HG03196 (cell line): Measurements from ENCODE around the gene HJURP.

Experiments used
- ATAC-seq: cut with Tn5 transposase; IDR thresholded peaks from one replicate; pipeline ENCODE4 v1.9.1; 2021; ENCODE audit not compliant: unreplicated experiment

HJURP gene

DNA sequence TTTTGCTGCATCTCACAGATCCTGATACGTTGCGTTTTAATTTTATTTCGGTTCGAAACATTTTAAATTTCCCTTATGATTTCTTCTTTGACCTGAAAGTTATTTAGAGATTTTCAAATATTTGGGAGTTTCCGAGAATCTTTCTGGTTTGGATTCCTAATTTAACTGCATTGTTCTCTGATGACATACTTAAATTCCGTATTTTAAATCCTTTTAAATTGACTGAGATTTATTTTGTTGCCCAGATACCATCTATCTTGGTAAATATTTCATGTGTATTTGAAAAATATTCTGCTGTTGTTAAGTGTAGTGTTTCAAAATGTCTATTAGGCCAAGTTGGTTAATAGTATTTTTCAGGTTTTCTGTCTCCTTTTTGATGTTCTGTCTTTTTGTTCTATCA is 38.5 kb downstream of the HJURP start:
- ATAC-seq = no peak

DNA sequence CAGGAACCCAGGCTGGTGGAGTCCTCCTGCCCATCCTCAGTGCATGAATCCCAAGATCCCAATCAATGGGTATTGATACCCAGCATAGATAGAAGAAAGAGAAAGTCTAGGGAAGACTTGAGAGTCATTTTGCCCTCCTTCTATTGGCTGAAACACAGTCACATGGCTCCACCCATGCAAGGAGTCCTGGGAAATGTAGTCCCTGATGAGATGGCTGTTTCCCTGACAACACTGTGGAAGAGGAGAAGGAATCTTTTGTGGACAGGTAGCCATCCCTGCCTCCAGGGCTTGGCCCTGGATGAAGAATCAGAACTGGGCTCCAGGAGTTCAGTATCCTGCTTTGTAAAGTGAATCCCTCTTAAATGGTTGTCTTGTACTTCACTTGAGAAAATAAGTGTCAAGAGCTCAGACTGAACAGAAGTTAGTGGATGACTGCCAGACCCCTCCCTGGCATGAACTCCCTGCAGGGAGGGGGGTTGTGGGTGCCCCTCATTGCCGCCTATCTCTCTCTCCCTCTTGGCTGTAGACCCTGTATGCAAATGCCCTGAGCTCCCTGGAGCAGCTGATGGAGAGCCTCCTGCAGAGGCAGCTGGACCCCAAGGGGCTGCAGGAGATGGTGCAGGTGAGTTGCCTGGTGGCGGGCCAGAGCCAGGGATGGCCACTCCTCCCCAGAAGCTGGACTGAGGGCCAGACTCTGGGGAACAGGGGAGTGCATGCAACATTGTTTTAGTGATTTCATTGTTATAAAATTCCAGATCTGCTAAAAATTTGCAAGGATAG is 40.1 kb downstream of the HJURP start:
- no peak for ATAC-seq

DNA sequence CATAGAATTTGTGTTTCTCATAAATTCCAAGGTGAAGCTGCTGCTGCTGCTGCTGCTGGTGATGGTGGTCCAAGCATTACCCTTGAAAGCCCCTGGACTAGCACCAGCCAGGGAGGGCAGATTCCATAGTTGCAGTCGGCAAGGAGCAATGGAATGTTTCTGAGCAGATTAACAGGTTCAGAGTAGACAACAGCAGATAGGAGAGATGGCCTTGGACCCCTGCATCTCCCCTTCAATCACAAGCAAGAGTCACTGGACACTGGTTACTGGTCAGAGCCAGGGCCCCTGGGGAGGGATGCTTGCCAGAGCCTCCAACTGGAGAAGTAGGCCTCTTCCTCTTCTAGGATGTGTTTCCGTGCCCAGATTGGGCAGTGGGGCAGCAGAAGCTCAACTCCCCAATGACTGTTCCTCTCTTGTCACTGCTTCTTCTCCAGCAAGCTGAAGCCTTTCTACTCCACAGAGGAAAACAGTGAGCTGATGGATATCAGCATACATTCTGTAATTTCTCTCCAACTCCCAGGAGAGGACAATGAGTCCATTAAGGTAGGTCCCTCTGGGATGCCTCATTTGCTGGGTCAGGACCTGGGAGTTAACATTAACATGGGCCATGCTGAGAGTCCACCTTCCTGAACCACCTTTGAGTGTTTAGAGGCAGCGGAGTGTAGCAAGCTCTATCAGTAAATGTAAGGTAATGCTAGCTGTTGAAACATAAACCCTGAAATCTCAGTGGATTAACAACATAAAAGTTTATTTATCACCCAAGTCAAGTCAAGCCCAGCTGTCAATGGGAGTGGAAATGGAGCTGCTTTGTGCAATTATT is 40.9 kb downstream of the HJURP start:
- ATAC-seq = no peak

DNA sequence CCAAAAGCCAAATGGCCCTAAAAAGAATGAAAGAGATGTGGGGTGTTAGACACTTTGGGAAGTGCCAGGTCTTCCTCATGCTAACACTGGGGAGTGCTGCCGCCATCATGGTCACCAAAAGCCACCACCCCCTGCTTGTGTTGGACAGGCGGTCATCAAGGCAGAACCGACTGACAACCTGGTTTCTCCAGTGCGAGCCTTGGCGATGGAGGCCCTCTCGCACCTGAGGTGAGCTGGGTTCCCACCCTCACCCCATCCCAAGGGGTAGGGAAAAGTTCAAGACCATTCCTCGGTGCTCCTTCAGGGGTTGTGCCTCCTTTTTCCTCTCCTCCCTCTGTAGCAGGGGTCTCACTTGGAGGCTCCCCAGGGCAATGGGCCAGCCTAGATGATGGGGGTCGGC is 42.6 kb downstream of the HJURP start:
- no peak for ATAC-seq

DNA sequence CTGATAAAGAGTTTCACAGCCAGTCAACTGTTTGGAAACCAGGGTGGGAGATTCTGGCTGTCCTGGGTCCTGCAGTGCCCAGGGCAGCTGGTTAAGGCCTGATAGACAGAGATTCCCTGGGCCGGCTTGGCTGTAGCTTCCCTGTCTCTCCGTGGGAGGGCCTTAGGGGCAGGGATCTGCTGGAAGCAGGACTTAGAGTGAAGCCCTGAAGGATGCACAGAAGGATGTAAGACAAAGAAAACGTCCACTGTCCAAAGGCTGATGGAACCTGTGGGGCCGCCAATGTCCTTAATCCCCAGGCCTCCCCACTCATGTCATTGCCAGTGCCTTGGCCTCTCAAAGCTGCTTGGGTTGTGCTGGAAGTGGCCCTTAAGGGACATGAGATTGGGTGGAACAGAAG is 43.2 kb downstream of the HJURP start:
- no peak for ATAC-seq

DNA sequence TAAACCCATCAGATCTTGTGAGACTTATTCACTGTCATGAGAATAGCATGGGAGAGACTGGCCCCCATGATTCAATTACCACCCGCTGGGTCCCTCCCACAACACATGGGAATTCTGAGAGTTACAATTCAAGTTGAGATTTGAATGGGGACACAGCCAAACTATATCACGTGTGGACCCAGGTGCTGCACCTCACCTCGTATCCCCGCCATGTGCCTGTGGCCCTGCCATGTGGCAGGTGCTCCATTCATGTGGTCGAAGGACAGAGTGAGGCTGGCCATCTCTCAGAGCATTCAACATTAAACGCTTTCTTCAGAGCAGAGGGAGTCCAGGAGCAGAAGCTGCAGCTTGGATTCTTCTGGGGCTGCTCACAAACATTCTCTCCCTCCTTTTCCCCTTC is 44.0 kb downstream of the HJURP start:
- ATAC-seq = no peak

DNA sequence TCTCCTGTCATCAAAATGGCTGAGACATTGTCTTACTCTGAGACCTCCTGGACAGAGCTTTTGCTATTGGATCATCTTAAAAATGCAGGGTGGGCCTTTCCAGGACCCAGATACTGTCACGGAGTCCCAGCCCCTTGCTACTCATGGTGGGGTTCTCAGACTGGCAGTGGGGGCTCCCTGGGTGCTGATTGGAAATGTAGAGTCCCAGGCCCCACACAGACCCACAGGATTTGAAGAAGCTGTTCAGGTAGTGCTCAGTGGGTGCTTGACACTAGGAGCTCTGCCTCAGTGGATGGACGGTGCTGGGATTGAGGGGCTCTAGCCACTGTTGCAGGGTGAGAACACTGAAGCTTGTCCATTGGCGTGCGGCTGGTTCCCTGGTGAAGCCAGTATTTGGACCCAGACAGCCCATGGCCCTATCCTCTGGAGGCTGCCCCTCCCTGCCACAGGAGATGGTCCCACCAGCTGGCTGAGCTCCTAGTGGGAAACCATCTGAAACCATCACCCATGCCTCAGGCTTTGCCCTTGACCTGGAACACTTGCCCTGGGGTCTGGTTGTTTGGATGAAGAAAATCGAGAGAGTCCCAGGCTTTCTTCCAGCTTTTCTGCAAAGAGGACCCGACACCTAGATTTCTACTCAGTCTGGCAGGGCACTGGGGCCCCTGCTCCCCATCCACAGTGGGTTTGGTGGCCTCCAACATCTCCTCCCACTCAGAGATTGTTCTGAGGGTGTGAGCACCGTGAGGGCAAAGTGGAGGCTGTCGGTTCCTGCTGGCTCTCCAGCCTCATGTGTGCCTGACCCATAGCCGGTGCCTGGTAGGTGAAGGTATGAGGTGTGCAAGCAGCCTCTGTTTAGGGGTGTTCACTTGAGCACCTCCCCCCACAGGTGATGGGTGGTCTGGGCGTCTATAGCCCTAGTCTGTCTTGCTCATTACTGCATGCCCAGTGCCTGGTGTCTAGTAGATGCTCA is 46.1 kb downstream of the HJURP start:
- ATAC-seq = no peak

DNA sequence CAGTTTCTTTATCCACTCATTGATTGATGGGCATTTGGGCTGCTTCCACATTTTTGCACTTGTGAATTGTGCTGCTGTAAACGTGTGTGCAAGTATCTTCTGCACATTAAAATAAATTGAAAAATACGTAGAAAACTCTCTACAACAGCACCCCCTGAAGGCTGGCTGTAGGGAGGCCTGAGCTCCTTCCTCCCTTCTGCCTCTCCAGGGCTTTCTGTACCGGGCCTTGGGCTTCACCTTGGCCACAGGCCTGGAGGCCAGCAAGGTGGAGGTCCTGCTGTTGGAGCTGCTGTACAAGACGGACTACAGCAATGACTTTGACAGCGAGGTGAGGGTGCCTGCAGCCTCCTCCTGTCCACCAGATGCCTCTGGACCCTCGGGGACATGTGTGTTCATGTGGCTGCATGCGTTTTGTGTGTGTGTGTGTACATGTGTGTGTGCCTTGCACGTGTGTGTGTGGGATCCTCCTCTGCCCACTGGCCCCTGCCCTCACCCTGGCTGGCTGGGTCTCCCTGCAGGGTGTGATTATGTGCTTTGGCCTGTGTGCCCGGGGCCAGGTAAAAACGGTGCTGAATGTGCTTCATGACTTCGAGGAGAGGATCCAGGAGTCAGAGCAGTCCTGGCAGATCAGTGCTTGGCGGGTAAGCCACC is 47.0 kb downstream of the HJURP start:
- ATAC-seq = no peak

DNA sequence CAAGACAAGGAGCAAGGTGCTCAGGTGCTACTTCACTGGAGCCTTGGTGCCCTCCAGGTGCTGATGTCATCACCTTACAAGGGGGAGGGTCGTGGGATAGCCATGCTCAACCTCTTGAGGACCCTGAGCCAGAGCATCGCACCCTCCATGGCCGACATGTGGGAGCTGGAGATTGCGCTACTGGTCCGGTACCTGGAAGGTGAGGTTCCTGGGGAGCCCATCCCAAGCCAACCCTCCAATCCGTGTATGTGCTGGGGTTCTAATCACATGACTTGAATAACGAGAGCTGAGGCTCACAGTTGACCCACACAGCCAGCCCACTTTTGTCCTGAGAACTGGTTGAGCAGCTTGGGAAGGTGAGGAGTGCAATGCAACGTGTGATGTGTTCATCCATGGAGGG is 50.3 kb downstream of the HJURP start:
- ATAC-seq = no peak

DNA sequence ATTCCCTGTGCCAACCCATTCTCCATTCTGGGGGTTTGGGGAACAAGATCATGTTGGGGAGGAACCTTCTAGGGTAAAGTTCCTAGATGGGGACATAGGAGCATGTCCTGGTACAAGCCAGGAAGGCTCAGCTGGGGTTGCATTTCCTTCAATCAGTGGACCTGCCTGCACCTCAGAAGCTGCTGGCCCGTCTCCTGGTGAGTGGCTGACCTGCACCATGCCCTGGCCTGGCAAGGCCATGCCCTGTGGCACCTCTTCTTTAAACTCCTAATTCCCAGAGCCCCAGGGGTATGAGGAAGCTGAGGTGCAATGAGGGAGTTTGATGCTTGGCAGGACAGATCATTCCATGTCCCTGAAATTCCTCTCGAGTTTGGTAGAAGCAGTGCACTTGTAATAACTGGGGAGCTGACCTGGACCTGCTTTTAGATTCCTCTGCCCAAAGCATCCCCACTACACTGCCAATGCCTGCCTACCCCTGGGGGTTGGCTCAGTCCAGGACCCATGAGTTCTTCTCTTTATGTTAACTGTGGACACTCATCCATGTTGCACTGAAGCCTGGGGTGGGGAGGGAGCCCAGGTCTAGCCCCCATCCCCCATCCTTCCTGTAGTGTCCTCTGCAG is 50.9 kb downstream of the HJURP start:
- ATAC-seq = no peak

DNA sequence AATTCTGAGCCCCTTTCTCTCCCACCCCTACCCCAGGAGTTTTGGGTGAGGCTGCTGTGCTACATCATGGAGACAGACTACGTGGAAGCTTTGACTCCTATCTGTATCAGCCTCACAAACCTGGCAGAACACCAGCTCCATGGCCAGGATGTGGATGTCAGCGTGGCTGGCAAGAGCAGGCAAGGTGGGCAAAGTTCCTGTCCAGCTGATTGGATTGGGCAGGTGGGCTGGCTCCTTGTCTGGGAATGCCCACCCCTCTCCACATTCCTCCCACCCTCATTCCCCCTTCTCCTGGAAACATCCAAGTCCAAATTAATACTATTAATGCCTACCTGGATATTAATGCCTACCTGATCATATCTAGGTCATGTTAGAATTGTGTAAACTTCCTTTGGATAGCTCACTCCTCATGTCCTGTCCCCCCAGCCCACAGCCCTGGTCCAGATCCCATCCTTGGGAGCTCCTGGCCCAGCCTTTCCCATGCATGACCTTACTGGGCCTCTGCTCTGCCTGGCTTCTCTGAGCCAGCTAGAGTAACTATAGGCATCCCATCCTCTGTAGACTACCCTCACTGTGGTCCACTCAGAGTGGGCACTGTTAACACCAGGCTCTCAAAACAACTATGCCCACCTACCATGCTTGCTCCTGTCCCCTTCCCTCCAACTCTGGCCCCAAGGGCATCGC is 52.1 kb downstream of the HJURP start:
- no peak for ATAC-seq

DNA sequence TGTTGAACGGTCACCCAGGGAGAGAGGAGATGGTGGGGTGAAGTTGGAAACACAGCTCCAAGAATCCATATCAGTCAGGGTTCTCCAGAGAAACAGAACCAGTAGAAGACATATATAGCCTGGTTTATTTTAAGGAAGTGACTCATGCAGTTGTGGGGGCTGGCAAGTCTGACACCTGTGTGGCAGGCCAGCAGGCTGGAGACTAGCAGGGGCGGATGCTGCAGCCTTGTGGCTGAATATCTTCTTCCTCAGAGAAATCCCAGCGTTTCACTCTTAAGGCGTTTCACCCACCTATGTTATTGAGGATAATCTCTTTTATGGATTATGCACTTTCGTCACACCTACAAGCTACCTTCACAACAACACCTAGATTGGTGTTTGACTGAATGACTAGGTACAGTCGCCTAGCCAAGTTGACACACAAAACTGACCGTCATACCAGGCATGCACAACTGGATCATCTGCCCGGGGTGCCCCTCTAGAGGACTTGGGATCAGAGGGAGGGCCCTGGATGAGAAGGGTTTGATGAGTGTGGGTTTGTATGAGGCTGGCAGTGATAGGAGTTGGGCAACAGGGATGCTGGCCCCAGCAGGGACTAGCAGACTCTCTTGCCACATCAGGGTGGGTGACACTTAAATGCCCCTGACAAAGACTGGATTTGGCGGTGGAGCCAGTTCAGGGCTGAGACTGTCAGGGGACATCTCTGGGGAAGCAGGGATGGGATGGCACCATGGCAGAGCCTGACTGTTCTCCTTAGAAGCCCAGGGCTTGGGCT is 52.8 kb downstream of the HJURP start:
- ATAC-seq = no peak

DNA sequence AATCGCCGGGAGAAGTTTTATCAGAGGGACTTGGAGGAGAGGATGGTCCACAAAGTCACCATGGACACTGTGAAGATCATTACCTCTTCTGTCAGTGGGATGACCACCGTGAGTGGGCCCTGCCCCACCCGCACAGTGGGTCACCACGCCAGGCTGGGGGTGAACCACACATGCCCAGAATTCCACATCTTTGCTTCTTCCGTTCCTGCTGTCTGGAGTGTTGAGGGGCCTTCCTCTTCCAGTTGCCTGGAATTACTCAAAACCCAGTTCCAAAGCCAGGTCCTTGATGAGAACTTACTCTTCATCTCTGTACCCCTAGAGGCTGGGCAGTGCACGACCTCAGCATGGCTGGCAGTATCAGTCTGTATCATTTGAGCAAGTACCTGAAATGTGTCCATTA is 54.1 kb downstream of the HJURP start:
- no peak for ATAC-seq

DNA sequence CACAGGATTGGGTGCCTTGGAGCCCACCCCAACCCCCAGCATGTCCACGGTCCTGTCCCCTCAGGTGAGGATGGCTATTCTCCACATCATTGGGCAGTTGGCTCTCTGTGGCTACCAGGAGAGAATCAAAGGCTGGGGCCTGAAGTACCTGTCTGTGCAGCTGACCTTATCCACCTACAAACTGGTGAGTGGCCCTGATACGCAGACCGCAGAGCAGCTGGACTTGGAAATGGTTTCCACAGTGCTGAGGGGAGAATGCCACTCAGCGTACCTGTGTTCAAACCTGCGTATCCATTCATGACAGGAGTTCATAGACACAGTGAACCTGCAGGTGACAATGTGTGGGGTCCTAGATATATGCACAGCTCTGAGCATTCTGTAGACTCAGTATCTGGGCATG is 54.6 kb downstream of the HJURP start:
- no peak for ATAC-seq

DNA sequence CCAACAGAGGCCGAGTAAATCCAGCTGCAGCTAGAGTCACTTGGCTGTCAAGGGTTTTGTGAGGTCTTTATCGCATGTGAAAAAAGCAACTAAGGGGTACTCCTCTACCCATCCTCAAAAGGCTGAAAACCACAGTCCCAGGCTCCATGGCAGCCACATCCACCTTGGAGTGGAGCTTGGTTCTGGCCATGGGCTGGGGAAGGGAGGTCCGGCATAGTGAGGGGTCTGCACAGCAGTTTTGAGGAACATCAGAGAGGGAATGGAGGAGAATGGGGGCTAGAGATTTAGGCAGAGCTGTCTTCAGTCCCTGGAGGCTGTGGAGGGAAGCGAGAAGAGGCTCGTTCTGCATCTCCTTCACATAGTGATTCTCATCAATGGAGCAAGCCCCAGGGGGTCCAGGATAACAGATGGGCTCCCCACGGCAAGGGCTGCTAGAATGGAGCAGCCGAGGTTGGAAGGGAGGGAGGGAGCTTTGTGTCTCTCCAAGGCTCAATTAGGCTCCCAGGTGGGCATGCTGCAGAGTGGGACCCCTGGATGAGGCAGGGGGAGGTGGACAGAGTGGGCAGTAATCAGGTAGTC is 55.2 kb downstream of the HJURP start:
- no peak for ATAC-seq

DNA sequence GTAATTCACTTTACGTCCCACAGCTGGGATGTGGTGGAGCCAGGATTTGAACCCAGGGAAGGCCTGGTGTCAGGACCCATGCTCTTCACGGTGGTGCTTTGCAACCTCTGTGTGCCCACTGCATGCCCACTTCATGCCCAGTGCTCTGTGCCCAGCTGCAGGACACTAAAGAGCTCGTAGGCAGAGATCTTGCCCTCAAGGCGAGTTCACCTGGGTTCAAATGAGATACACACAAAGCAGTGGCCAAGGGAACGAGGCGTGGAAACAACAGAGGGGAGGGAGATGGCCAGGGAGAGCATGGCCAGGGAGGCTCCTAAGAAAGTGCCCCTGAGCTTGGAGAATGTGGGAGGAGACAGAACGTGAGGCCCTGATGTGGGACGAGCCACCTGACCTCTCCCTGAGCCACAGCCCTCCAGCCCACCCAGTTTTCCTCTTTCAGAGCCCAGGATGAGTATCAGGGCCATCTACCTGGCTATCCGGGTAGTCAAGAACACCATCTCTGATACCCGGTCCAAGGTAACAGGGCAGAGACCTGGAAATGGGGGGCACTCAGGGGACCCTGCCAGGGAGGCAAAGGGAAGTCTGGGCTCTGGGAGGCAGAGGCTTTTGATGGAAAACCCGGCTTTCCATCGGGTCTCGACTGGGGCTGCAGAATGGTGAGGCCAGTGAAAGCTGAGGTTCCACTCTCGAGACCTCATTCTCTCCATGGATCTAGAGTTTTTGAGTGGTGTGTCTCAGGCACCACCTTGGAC is 55.8 kb downstream of the HJURP start:
- no peak for ATAC-seq

DNA sequence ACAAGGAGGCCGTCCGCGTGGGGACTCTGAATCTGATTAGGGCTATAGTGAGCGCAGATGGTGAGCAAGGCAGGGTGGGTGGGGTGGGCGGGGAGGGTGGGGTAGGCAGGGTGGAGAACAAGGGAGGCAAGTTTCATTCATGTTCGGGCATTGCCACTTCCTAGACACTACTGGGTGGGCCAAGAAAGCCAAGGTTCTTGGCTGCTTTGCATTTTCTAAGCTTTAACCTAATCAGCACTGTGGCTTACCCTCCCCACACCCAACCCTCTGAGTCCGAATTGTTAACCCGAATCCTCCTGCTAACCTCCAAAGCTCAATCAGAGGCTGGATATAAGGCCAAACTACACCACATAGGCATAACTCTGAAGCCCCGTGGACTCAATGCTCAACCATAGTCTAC is 58.1 kb downstream of the HJURP start:
- ATAC-seq = no peak

DNA sequence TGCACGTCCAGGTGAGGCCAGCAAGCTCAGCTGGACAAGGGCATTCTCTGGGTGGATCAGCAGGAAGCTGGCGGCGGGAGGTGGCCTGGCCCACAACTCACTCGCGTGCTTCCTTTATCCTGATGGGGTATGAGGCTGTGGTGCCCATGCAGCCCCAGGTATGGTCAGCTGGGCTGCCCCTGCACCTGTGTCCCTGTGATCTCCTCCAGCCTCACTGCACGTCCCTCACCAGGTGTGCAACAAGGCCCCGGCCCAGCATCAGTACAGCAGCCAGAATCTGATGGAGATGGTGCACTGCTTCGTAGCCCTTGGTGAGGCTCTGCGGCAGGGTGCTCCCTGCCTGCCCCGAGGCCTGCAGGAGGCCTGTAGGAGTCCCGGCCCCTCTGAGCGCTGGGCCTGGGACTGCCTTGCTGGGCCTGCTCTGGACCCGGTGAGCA is 58.6 kb downstream of the HJURP start:
- no peak for ATAC-seq
